ENCODE measurements around the gene FOXL1. TPM values are rescaled to one million over a fixed set of nuclear protein-coding genes. Genes with fewer than 3 reads are reported as not detected.
A peak's percentile ranks its signal among the peaks of the same experiment; 100 is the strongest.

The FOXL1 gene
- total and polyA plus RNA-seq, 2 of the 13 experiments (the other 11 are each of a cell fraction or from before 2014, with no cell fraction given), result not detected

DNA sequence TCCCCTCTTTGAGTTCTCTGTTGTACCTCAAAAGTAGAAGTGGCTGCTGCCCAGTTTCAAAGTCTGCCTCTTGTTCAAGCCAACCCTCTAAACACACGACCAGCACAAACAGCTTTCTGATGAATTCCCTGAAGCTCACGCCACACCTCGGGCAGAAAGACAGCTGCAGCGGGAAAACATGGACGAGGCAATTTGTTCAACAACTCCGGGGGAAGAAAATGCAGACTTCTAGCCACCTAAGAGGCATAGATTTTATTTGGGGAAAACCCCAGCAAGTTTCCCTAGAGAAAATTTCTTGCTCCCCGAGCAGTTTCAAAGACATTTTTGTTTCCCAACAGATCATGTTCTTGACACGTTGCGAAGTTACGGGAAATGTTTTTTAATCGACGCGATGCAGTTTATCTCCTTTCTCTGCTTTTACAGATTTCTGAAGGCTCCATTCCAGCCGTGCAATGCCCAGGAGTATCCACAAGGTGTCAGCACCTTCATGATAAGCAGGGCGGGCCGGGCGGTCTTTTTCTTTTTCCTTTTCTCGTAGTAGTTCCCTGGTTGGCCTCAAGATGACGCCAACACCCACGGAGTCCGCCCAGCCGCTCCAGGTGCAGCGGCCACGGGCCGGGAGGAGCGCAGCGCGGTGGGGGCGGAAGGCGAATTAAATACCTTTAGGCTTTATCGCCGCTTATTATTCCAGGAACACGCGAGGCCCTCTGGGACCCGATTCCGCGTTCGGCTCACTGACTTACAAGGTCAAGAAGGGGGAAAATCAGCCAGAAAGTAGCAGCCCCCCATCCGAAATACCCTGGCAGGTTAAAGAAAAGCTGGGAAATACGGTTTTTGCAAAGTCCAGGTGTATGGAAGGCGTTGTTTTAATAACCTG, 14.6 kb upstream of the FOXL1 start:
- FAIRE-seq (peak; percentile 96), DNase-seq (ENCODE audit: low spot score) (peak; percentile 81), ATAC-seq (peak; percentile 83)
- Histone ChIP-seq H3K4me3 (replicated peaks in 1 of 3; ENCODE audit: insufficient read depth in 1 of 3, low read depth in 2 of 3, low read length in 3 of 3) (no peak overlapping the region), H3K27me3 (ENCODE audit: control insufficient read depth in 1 of 2, insufficient read depth in 2 of 2, low read length in 2 of 2) (peaks cover 11 to 48% of the 10 kb centered on the region in 2 experiments), H4K20me1 (ENCODE audit: insufficient read depth, low read length) (no peaks in the 10 kb centered on the region), H3K4me1 (ENCODE audit: insufficient read depth, low read length) (no peaks in the 10 kb centered on the region), H3K27ac (ENCODE audit: extremely low read length, insufficient read depth, low read length) (no peak overlapping the region), H2AFZ (ENCODE audit: low read length) (peak overlapping the region; percentile 20), H3K4me2 (ENCODE audit: low read depth, low read length) (peak overlapping the region; percentile 5; the same call in 1 of the 2 replicates), H3K36me3 (replicated peaks in 1 of 2; ENCODE audit: control insufficient read depth in 1 of 2, insufficient read depth in 2 of 2, low read length in 2 of 2) (no peaks in the 10 kb centered on the region), H3K9me3 (ENCODE audit: low read length) (no peaks in the 10 kb centered on the region), H3K9ac (ENCODE audit: insufficient read depth, low read depth, low read length) (no peak overlapping the region), H3K79me2 (ENCODE audit: insufficient read depth, low read length) (no peaks in the 10 kb centered on the region)
- in situ Hi-C loops (cut with HindIII; ENCODE audit: extremely low pct_ligation_motif_present, low pct_unique_long_range_greater_than_20kb) (loop anchor here (10.0 kb wide), 3 partner anchors 311 to 711 kb away; no protein-coding TSS in a partner anchor), intact Hi-C loops (cut with micrococcal nuclease; ENCODE audit: unreplicated experiment) (loop anchor here (1.0 to 5.0 kb wide), 4 partner anchors 311 to 734 kb away; no protein-coding TSS in a partner anchor)
- under 1% methylated on average over 41 of the region's 41 CpGs for WGBS (ENCODE audit: low lambda C conversion rate)
- BruUV-seq (replicated peaks), result no TSS peak
- CTCF ChIA-PET (ENCODE audit: low intra/inter-chr PET ratio, low total read pairs), result interaction anchor here (0.6 to 4.2 kb wide), 14 partner anchors 9 to 734 kb away, joined by 3 to 86 read pairs (median 7); partner anchors contain the start of gene MTHFSD
- POLR2A ChIA-PET, result no interaction called here
- TF ChIP-seq, protein P1, sequence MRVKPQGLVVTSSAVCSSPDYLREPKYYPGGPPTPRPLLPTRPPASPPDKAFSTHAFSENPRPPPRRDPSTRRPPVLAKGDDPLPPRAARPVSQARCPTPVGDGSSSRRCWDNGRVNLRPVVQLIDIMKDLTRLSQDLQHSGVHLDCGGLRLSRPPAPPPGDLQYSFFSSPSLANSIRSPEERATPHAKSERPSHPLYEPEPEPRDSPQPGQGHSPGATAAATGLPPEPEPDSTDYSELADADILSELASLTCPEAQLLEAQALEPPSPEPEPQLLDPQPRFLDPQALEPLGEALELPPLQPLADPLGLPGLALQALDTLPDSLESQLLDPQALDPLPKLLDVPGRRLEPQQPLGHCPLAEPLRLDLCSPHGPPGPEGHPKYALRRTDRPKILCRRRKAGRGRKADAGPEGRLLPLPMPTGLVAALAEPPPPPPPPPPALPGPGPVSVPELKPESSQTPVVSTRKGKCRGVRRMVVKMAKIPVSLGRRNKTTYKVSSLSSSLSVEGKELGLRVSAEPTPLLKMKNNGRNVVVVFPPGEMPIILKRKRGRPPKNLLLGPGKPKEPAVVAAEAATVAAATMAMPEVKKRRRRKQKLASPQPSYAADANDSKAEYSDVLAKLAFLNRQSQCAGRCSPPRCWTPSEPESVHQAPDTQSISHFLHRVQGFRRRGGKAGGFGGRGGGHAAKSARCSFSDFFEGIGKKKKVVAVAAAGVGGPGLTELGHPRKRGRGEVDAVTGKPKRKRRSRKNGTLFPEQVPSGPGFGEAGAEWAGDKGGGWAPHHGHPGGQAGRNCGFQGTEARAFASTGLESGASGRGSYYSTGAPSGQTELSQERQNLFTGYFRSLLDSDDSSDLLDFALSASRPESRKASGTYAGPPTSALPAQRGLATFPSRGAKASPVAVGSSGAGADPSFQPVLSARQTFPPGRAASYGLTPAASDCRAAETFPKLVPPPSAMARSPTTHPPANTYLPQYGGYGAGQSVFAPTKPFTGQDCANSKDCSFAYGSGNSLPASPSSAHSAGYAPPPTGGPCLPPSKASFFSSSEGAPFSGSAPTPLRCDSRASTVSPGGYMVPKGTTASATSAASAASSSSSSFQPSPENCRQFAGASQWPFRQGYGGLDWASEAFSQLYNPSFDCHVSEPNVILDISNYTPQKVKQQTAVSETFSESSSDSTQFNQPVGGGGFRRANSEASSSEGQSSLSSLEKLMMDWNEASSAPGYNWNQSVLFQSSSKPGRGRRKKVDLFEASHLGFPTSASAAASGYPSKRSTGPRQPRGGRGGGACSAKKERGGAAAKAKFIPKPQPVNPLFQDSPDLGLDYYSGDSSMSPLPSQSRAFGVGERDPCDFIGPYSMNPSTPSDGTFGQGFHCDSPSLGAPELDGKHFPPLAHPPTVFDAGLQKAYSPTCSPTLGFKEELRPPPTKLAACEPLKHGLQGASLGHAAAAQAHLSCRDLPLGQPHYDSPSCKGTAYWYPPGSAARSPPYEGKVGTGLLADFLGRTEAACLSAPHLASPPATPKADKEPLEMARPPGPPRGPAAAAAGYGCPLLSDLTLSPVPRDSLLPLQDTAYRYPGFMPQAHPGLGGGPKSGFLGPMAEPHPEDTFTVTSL (CRISPR knock-in tag; IDR thresholded peaks at IDR 0.05; ENCODE audit: borderline replicate concordance), result peak; percentile 42; the same call in 1 of the 2 replicates
- TF ChIP-seq, protein P2, sequence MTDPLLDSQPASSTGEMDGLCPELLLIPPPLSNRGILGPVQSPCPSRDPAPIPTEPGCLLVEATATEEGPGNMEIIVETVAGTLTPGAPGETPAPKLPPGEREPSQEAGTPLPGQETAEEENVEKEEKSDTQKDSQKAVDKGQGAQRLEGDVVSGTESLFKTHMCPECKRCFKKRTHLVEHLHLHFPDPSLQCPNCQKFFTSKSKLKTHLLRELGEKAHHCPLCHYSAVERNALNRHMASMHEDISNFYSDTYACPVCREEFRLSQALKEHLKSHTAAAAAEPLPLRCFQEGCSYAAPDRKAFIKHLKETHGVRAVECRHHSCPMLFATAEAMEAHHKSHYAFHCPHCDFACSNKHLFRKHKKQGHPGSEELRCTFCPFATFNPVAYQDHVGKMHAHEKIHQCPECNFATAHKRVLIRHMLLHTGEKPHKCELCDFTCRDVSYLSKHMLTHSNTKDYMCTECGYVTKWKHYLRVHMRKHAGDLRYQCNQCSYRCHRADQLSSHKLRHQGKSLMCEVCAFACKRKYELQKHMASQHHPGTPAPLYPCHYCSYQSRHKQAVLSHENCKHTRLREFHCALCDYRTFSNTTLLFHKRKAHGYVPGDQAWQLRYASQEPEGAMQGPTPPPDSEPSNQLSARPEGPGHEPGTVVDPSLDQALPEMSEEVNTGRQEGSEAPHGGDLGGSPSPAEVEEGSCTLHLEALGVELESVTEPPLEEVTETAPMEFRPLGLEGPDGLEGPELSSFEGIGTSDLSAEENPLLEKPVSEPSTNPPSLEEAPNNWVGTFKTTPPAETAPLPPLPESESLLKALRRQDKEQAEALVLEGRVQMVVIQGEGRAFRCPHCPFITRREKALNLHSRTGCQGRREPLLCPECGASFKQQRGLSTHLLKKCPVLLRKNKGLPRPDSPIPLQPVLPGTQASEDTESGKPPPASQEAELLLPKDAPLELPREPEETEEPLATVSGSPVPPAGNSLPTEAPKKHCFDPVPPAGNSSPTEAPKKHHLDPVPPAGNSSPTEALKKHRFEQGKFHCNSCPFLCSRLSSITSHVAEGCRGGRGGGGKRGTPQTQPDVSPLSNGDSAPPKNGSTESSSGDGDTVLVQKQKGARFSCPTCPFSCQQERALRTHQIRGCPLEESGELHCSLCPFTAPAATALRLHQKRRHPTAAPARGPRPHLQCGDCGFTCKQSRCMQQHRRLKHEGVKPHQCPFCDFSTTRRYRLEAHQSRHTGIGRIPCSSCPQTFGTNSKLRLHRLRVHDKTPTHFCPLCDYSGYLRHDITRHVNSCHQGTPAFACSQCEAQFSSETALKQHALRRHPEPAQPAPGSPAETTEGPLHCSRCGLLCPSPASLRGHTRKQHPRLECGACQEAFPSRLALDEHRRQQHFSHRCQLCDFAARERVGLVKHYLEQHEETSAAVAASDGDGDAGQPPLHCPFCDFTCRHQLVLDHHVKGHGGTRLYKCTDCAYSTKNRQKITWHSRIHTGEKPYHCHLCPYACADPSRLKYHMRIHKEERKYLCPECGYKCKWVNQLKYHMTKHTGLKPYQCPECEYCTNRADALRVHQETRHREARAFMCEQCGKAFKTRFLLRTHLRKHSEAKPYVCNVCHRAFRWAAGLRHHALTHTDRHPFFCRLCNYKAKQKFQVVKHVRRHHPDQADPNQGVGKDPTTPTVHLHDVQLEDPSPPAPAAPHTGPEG (CRISPR knock-in tag; IDR thresholded peaks at IDR 0.05), result 0 out of 2 replicates have a peak, but pooled peaks have one; percentile 33
- TF ChIP-seq, protein P3, sequence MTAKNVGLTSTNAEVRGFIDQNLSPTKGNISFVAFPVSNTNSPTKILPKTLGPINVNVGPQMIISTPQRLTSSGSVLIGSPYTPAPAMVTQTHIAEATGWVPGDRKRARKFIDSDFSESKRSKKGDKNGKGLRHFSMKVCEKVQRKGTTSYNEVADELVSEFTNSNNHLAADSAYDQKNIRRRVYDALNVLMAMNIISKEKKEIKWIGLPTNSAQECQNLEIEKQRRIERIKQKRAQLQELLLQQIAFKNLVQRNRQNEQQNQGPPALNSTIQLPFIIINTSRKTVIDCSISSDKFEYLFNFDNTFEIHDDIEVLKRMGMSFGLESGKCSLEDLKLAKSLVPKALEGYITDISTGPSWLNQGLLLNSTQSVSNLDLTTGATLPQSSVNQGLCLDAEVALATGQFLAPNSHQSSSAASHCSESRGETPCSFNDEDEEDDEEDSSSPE (CRISPR knock-in tag; IDR thresholded peaks at IDR 0.05), result no peak
- TF ChIP-seq CBX5 (CRISPR knock-in tag; IDR thresholded peaks at IDR 0.05; ENCODE audit: borderline replicate concordance) (peak; percentile 75), SRSF1 (optimal IDR thresholded peaks at IDR 0.05; ENCODE audit: low read depth, low read length) (peak; percentile 32), ZNF724P (CRISPR knock-in tag; IDR thresholded peaks at IDR 0.05; ENCODE audit: borderline replicate concordance) (no peak)
- TF ChIP-seq, protein P4, sequence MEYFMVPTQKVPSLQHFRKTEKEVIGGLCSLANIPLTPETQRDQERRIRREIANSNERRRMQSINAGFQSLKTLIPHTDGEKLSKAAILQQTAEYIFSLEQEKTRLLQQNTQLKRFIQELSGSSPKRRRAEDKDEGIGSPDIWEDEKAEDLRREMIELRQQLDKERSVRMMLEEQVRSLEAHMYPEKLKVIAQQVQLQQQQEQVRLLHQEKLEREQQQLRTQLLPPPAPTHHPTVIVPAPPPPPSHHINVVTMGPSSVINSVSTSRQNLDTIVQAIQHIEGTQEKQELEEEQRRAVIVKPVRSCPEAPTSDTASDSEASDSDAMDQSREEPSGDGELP (IDR thresholded peaks at IDR 0.05; ENCODE audit: borderline replicate concordance, low read depth), result no peak
